ENCODE measurements around the gene COMP.
A peak's percentile ranks its signal among the peaks of the same experiment; 100 is the strongest.
"Not testable (repeated sequence)": the region's sequence is repeated elsewhere in the genome, so short reads cannot be mapped to it uniquely, and the experiment has no call there.

COMP gene

DNA sequence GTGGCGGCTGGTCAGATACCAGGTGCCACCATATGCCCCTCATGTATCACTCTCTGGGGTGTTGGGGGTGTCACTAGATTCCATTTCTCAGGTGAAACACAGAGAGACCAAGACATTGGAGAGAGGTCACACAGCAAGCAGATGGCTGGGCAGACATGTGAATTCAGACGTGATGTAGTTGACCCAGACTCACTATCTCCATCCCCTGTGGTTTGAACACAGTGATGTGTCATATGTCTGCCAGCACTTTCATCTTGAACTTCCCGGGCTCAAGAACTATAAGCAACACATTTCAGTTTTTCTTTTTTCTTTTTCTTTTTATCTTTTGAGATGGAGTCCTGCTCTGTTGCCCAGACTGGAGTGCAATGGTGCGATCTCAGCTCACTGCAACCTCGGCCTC is 24.6 kb upstream of the COMP start:
- H3K4me3 ChIP-seq (ENCODE audit: control insufficient read depth, low read depth, low read length) = no peak overlapping the region
- DNase-seq (ENCODE audit: low read depth) = no peak
- TF ChIP-seq, protein P1, sequence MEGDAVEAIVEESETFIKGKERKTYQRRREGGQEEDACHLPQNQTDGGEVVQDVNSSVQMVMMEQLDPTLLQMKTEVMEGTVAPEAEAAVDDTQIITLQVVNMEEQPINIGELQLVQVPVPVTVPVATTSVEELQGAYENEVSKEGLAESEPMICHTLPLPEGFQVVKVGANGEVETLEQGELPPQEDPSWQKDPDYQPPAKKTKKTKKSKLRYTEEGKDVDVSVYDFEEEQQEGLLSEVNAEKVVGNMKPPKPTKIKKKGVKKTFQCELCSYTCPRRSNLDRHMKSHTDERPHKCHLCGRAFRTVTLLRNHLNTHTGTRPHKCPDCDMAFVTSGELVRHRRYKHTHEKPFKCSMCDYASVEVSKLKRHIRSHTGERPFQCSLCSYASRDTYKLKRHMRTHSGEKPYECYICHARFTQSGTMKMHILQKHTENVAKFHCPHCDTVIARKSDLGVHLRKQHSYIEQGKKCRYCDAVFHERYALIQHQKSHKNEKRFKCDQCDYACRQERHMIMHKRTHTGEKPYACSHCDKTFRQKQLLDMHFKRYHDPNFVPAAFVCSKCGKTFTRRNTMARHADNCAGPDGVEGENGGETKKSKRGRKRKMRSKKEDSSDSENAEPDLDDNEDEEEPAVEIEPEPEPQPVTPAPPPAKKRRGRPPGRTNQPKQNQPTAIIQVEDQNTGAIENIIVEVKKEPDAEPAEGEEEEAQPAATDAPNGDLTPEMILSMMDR (IDR thresholded peaks at IDR 0.05; ENCODE audit: control insufficient read depth, insufficient read depth, low read depth, low read length, missing control alignments) = no peak

DNA sequence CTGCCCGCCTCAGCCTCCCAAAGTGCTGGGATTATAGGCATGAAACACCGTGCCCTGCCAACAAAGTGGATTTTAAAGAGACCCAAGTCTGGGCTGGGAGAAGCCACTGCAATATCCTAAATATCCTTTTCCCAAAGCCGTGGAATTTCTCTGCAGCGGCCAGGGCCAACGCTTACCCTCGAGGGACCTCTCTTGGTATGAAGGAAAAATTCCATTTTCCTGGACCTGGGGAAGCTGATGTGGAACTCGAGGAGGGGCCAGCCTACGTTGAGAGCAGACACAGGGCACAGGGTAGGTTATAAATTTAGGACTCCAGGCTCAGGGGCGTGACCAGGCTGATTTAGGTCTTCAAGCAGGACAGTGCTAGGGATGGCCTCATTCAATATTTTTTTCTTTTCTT is 23.0 kb upstream of the COMP start:
- TF ChIP-seq, protein P1 (IDR thresholded peaks at IDR 0.05; ENCODE audit: control insufficient read depth, insufficient read depth, low read depth, low read length, missing control alignments) = peak; percentile 50
- no peak overlapping the region for H3K4me3 ChIP-seq (ENCODE audit: control insufficient read depth, low read depth, low read length)
- DNase-seq (ENCODE audit: low read depth) = no peak

DNA sequence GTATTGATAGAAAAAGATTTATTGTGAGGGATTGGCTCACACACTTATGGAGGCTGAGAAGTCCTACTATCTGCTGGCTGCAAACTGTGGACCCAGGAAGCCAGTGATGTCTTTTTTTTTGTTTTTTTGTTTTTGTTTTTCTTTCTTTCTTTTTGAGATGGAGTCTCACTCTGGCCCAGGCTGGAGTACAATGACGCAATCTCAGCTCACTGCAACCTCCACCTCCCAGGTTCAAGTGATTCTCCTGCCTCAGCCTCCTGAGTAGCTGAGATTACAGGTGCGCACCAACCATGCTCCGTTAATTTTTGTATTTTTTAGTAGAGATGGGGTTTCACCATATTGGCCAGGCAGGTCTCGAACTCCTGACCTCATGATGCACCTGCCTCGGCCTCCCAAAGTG is 20.5 kb upstream of the COMP start:
- not testable (repeated sequence) for H3K4me3 ChIP-seq (ENCODE audit: control insufficient read depth, low read depth, low read length); DNase-seq (ENCODE audit: low read depth)

DNA sequence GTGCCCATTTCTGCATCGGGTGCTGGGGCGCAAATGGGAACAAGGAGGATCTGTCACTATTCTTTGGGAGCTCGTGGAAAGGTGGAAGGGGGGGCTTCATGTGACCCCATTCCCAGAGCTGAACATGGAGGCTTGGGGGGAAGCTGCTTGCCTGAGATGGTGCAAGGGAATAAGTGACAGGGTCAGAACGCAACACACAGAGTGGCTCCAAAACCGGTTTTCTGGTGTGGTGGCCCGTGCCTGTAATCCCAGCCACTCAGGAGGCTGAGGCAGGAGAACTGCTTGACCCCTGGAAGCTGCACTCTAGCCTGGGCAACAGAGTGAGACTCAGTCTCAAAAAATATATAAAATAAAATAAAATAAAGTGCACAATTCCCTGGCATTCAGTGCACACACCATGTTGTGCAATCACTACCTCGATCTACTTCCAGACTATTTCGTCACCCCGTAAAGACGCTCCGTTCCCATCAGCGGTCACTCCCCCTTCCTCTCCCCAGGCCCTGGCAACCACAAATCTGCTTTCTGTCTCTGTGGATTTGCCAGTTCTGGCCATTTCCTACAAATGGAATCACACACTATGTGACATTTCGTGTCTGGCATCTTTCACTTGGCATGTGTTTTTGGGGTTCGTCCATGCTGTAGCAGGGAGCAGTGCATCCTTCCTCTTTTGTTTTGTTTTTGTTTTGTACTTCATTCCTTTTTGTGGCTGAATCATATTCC is 18.2 kb upstream of the COMP start:
- H3K4me3 ChIP-seq (ENCODE audit: control insufficient read depth, low read depth, low read length) = no peak overlapping the region; the same call in 1 of the 2 replicates
- TF ChIP-seq, protein P1 (IDR thresholded peaks at IDR 0.05; ENCODE audit: control insufficient read depth, insufficient read depth, low read depth, low read length, missing control alignments) = no peak

DNA sequence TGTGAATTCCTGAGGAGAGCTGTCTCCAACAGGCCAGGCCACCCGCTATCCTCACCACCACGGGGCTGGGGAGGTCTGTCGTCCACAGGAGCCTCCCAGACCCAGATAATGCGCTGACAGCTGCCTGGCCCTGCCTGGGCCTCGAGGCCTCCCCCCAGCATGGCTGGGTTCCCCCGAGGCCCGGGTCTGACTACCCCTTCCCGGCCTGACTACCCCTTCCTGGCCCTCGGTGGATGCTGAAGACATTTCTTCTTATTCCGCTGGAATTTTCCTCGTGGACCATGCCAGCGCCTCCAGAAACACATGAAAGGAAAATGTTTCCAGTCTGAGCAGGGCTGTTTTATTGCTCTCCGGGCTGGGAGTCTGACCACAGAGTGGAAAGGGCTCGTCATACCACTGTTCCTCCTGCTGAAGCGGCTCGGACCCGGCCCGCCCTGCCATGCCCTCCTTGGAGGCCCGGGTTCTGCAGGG is 16.8 kb upstream of the COMP start:
- H3K4me3 ChIP-seq (ENCODE audit: control insufficient read depth, low read depth, low read length) = no peak overlapping the region
- TF ChIP-seq, protein P1 (IDR thresholded peaks at IDR 0.05; ENCODE audit: control insufficient read depth, insufficient read depth, low read depth, low read length, missing control alignments) = no peak
- peak; percentile 60 for DNase-seq (ENCODE audit: low read depth)

More for the DNA sequence above, 18.2 kb upstream of the COMP start:
- peak; percentile 82 for DNase-seq (ENCODE audit: low read depth)

DNA sequence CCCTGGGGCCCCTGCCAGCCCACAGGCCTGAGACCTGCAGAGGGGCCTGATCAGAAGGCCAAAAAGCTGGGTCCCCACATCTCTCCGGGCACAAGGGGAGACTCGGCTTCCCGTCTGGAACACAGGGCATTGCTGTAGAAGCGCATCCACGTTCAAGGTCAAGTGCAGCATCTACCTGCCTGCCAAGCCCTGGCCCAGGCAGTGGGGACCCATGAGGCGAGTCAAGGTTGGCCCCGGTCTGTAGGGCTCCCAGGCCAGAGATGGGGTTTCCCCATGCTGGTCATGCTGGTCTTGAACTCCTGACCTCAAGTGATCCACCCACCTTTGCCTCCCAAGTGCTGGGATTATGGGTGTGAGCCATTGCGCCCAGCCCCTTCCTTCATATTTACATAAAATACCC is 13.5 kb upstream of the COMP start:
- TF ChIP-seq, protein P1 (IDR thresholded peaks at IDR 0.05; ENCODE audit: control insufficient read depth, insufficient read depth, low read depth, low read length, missing control alignments) = no peak
- H3K4me3 ChIP-seq (ENCODE audit: control insufficient read depth, low read depth, low read length) = no peak overlapping the region
- DNase-seq (ENCODE audit: low read depth) = no peak

DNA sequence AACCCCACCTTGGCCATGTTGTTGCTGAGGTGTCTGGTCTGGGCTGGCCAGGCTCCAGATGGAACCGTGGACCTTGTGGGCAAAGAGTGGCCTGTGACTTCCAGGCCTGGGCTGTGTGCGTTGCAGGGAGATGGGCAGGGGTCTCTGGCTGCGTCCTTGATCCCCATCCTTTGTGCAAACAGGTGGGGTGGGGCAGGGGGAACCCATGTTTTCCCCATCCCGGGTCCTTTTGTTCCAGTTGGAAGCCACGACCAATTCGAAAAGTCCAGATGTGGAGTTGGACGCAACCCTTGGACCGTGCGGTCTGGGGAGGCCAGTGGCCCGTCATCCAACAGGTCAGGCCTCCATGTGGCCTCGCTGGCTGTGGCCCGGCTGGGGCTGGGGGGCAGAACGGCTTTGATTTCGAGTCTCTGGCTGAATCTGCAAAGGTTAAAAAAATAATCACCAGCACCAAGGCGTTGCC is 13.1 kb upstream of the COMP start:
- no peak overlapping the region for H3K4me3 ChIP-seq (ENCODE audit: control insufficient read depth, low read depth, low read length)
- TF ChIP-seq, protein P1 (IDR thresholded peaks at IDR 0.05; ENCODE audit: control insufficient read depth, insufficient read depth, low read depth, low read length, missing control alignments) = no peak
- no peak for DNase-seq (ENCODE audit: low read depth)

Data from AG09309 (cell line).